K562 (cell line): ENCODE results near the gene LSM4. TPM values are rescaled to one million over a fixed set of nuclear protein-coding genes. Genes with fewer than 3 reads are reported as not detected.
A peak's percentile ranks its signal among the peaks of the same experiment; 100 is the strongest.

Experiments
- ATAC-seq: fragments of 200-7000 bp; cut with Tn5 transposase; 3 replicates; pipeline ENCODE4 v1.9.1; 2020; ENCODE audit warnings: moderate library complexity
- BruUV-seq: library from RNA; stranded (reverse); fragments of 400-500 nt; replicated peaks from 2 replicates; lab custom pipeline; 2021; lab: Mats Ljungman, UMichigan
- CTCF ChIA-PET: fragments of 300-600 bp; formaldehyde crosslinking; extraction: SDS; loops from one replicate; lab custom pipeline; 2021; ENCODE audit warnings: low intra/inter-chr PET ratio; lab: Yijun Ruan, JAX
- POLR2A ChIA-PET: fragments of 300-600, 350-650 bp; sonication (Branson Sonifier 250); formaldehyde crosslinking; extraction: SDS; loops from one replicate; lab custom pipeline; 2021; ENCODE audit warnings: antibody characterized with exemption, inconsistent platforms; lab: Yijun Ruan, JAX
- DNase-seq, 4 experiments: peaks; one replicate each; pipeline versions ENCODE4 v3.0.0 to v3.0.0-alpha.2; 2011 to 2018; ENCODE audit warnings: low spot score in 3 of 4, mixed read lengths in 3 of 4; ENCODE audit errors: extremely low read depth in 1 of 4
- FAIRE-seq: peaks from 2 replicates; lab custom pipeline; 2011; peaks lifted over from hg19 to GRCh38; lab: Jason Lieb, UNC
- H2AFZ ChIP-seq: 2 replicates; pipeline ENCODE4 v1.6.0; 2011; ENCODE audit warnings: low read depth, low read length, control low read depth, inconsistent platforms
- H3K27ac ChIP-seq: fragments of 200-600 bp; 3 replicates; pipeline ENCODE4 v1.8.0; 2011; ENCODE audit warnings: low read depth, mild to moderate bottlenecking, control low read depth, inconsistent platforms, low read length, moderate library complexity, mixed read lengths; ENCODE audit errors: extremely low read depth
- H3K27me3 ChIP-seq, 2 experiments: fragments of 300-600 bp in 1 of 2; 2 replicates in 1 of 2; 3 replicates in 1 of 2; pipeline versions ENCODE4 v1.6.0 to v1.8.0; 2011; ENCODE audit warnings: inconsistent platforms in 2 of 2, low read length in 2 of 2, mild to moderate bottlenecking in 1 of 2, mixed read lengths in 1 of 2, moderate library complexity in 1 of 2; ENCODE audit not compliant: control insufficient read depth in 2 of 2, insufficient read depth in 2 of 2
- H3K36me3 ChIP-seq: fragments of 300-600 bp; 3 replicates; pipeline ENCODE4 v1.8.0; 2011; ENCODE audit warnings: mild to moderate bottlenecking, low read length, inconsistent platforms; ENCODE audit not compliant: control insufficient read depth, insufficient read depth
- H3K4me1 ChIP-seq, 2 experiments: fragments of 200-600 bp in 1 of 2; replicated peaks in 1 of 2; 2 replicates in 1 of 2; 3 replicates in 1 of 2; pipeline versions ENCODE4 v1.5.1 to v1.8.0; 2011; ENCODE audit warnings: inconsistent platforms in 2 of 2, low read length in 2 of 2, mild to moderate bottlenecking in 1 of 2, mixed read lengths in 1 of 2, moderate library complexity in 1 of 2; ENCODE audit not compliant: control insufficient read depth in 2 of 2, insufficient read depth in 2 of 2
- H3K4me2 ChIP-seq: 2 replicates; pipeline ENCODE4 v1.6.1; 2011; ENCODE audit warnings: low read length, control low read depth, inconsistent platforms, mixed read lengths; ENCODE audit not compliant: insufficient read depth
- H3K4me3 ChIP-seq: fragments of 200-600 bp; sonication (generic), shearing (Covaris generic); 2 replicates; pipeline ENCODE4 v1.5.1; 2016; ENCODE audit warnings: control low read depth, inconsistent platforms
- H3K79me2 ChIP-seq: fragments of 200-600 bp; 3 replicates; pipeline ENCODE4 v1.8.0; 2011; ENCODE audit warnings: low read length, inconsistent platforms; ENCODE audit not compliant: control insufficient read depth, insufficient read depth
- H3K9ac ChIP-seq, 2 experiments: 2 replicates each; pipeline versions ENCODE4 v1.6.0 to v1.6.1; 2011; ENCODE audit warnings: low read depth in 2 of 2, low read length in 2 of 2, control low read depth in 1 of 2, inconsistent platforms in 1 of 2, mild to moderate bottlenecking in 1 of 2, mixed read lengths in 1 of 2; ENCODE audit not compliant: insufficient read depth in 1 of 2
- H3K9me1 ChIP-seq: one replicate; pipeline ENCODE4 v1.6.0; 2011; ENCODE audit warnings: inconsistent platforms, mild to moderate bottlenecking, low read length, moderate library complexity; ENCODE audit not compliant: control insufficient read depth, insufficient read depth
- H3K9me3 ChIP-seq: replicated peaks from 2 replicates; pipeline ENCODE4 v1.5.1; 2011; ENCODE audit warnings: low read depth, low read length, inconsistent platforms; ENCODE audit not compliant: control insufficient read depth, insufficient read depth
- H4K20me1 ChIP-seq: replicated peaks from 2 replicates; pipeline ENCODE4 v1.6.1; 2011; ENCODE audit warnings: low read length, inconsistent platforms, mixed read lengths; ENCODE audit not compliant: control insufficient read depth, insufficient read depth
- BHLHE40 ChIP-seq: IDR thresholded peaks from 2 replicates; pipeline ENCODE4 v1.6.1; 2011; ENCODE audit warnings: low read length, improper control_type of control experiment
- EGR1 ChIP-seq: fragments of 450-650 bp; conservative IDR thresholded peaks from 2 replicates; pipeline ENCODE4 v1.6.1; 2017; ENCODE audit warnings: mild to moderate bottlenecking
- NCOA1 ChIP-seq: fragments of 450-650 bp; IDR thresholded peaks from 2 replicates; pipeline ENCODE4 v1.6.1; 2016; ENCODE audit warnings: low read depth
- SIN3B ChIP-seq: fragments of 450-650 bp; IDR thresholded peaks from 2 replicates; pipeline ENCODE4 v1.6.1; 2017; ENCODE audit warnings: low read depth, mild to moderate bottlenecking, moderate library complexity
- TEAD1 ChIP-seq, 2 experiments: fragments of 450-650 bp in 1 of 2; sonication (generic) in 1 of 2; formaldehyde crosslinking; IDR thresholded peaks; 2 replicates each; pipeline versions ENCODE4 v1.4.0 to v1.8.0; 2020 to 2022; ENCODE audit warnings: mild to moderate bottlenecking in 2 of 2, missing genetic modification reagents in 1 of 2
- ZNF408 ChIP-seq: fragments of 250-450 bp; sonication (Bioruptor Pico); IDR thresholded peaks from 2 replicates; pipeline ENCODE4 v1.4.0; 2020; ENCODE audit warnings: low read depth, mild to moderate bottlenecking, moderate library complexity
- WGBS: fragments of 100-300 bp; shearing (Covaris generic); methylation state at CpG from one replicate; pipeline ENCODE4 v1.1.6; 2016; ENCODE audit warnings: low coverage, mixed read lengths; ENCODE audit not compliant: insufficient coverage; ENCODE audit errors: missing lambda C conversion rate; 5-methylcytosine and 5-hydroxymethylcytosine counted together
- in situ Hi-C: fragments of 300-500 bp; cut with MboI; formaldehyde crosslinking; loops from 4 replicates; pipeline ENCODE4 v1.15.0; 2018; ENCODE audit warnings: inconsistent platforms, mixed read lengths
- intact Hi-C: fragments of 100-400 bp; cut with micrococcal nuclease; formaldehyde crosslinking; loops from 2 replicates; pipeline ENCODE4 v1.14.2; 2022
- polyA plus RNA-seq, 8 experiments: library from polyadenylated mRNA; depleted of rRNA in 4 of 8; stranded (reverse) in 5 of 8; unstranded in 3 of 8; fragments of >200 nt; fragmentation: Nextera tagmentation in 2 of 8; fragmentation: Illumina TruSeq in 1 of 8; extraction: Ambion mirVana in 2 of 8; extraction: Trizol in 1 of 8; gene quantifications; 2 replicates each; pipeline versions ENCODE4 v1.2.1 to v1.2.3, GENCODE V29; 2011 to 2014; ENCODE audit warnings: inconsistent platforms in 1 of 8, missing spikeins in 1 of 8
- total RNA-seq, 7 experiments: library from RNA; depleted of rRNA in 6 of 7; stranded (reverse); fragments of >200 nt in 6 of 7; fragmentation: Illumina TruSeq in 2 of 7; extraction: Trizol in 2 of 7; gene quantifications; 2 replicates each; pipeline versions ENCODE4 v1.2.1 to v1.2.3, GENCODE V29; 2011 to 2021; ENCODE audit warnings: low replicate concordance in 1 of 7
- TF ChIP-seq, protein P1 (sequence below): sonication (generic); formaldehyde crosslinking; IDR thresholded peaks from 2 replicates; pipeline ENCODE4 v1.8.1; 2022; ENCODE audit warnings: missing genetic modification reagents
- TF ChIP-seq, protein P2 (sequence below): fragments of 250-450 bp; sonication (Bioruptor Pico); IDR thresholded peaks from 2 replicates; pipeline ENCODE4 v1.4.0; 2020; ENCODE audit warnings: mild to moderate bottlenecking, moderate library complexity
- TF ChIP-seq, protein P3 (sequence below): fragments of 450-650 bp; IDR thresholded peaks from 2 replicates; pipeline ENCODE4 v1.6.1; 2017; ENCODE audit warnings: antibody characterized with exemption, mild to moderate bottlenecking

LSM4 gene
- total and polyA plus RNA-seq, 9 of the 15 experiments (the other 6 are each of a cell fraction or from before 2014, with no cell fraction given), result 11.9 to 763 (median 202) TPM

DNA sequence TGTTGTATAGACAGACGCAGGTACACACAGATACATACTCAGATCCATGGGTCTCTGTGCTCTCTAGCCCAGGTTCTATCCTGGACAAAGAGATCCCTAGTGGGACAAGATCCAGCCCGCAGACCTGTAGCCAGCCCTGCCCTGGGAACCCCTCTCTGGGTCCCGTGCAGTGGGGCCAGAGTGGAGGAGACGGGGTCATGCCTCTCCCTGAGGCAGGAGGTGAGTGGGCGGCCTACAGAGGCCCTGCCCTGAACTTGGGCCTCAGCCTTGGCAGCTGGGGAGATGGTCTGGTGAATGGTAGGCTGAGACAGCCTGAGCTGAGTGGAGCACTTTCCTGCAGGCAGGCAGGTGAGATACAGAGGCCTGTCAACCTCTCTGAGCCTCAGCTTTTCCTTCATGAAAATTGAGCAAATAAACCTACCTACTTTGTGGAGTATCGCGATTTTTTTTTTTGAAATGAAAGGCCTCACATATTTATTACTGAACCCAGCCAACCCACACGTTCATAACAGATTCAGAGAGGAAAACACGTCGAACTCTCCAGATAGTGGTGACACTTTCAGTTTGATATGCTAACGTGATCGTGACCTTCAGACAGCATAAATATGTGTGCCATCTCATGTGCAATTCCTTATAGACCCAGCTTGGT, 38.0 kb downstream of the LSM4 start:
- no peak for FAIRE-seq
- 57% methylated on average over 11 of the region's 12 CpGs for WGBS
- Histone ChIP-seq H3K36me3 (peaks cover 3% of the 10 kb centered on the region; the same call in 1 of the 3 replicates), H3K79me2 (peaks cover 23% of the 10 kb centered on the region), H3K9me3 (no peaks in the 10 kb centered on the region), H3K9me1 (no peaks in the 10 kb centered on the region), H3K4me2 (no peak overlapping the region), H4K20me1 (peaks cover 8% of the 10 kb centered on the region), H3K27ac (peak overlapping the region; percentile 2; the same call in 1 of the 3 replicates), H3K27me3 (no peaks in the 10 kb centered on the region), H3K4me3 (no peak overlapping the region), H3K9ac (peak overlapping the region; percentile 7 to 91; a peak in 3 of 4 replicates), H2AFZ (peak overlapping the region; percentile 9), H3K4me1 (peaks cover 11 to 45% of the 10 kb centered on the region in 2 experiments)
- BruUV-seq, result no TSS peak
- intact Hi-C loops, result no loop called here
- in situ Hi-C loops, result no loop called here
- no peak for DNase-seq
- TF ChIP-seq NCOA1 (no peak), BHLHE40 (no peak), TEAD1 (CRISPR knock-in tag; IDR thresholded peaks at IDR 0.05) (no peak), ZNF408 (CRISPR knock-in tag) (no peak), EGR1 (peak; percentile 75), SIN3B (no peak)
- TF ChIP-seq, protein P1, sequence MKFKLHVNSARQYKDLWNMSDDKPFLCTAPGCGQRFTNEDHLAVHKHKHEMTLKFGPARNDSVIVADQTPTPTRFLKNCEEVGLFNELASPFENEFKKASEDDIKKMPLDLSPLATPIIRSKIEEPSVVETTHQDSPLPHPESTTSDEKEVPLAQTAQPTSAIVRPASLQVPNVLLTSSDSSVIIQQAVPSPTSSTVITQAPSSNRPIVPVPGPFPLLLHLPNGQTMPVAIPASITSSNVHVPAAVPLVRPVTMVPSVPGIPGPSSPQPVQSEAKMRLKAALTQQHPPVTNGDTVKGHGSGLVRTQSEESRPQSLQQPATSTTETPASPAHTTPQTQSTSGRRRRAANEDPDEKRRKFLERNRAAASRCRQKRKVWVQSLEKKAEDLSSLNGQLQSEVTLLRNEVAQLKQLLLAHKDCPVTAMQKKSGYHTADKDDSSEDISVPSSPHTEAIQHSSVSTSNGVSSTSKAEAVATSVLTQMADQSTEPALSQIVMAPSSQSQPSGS (CRISPR knock-in tag), result no peak
- TF ChIP-seq, protein P2, sequence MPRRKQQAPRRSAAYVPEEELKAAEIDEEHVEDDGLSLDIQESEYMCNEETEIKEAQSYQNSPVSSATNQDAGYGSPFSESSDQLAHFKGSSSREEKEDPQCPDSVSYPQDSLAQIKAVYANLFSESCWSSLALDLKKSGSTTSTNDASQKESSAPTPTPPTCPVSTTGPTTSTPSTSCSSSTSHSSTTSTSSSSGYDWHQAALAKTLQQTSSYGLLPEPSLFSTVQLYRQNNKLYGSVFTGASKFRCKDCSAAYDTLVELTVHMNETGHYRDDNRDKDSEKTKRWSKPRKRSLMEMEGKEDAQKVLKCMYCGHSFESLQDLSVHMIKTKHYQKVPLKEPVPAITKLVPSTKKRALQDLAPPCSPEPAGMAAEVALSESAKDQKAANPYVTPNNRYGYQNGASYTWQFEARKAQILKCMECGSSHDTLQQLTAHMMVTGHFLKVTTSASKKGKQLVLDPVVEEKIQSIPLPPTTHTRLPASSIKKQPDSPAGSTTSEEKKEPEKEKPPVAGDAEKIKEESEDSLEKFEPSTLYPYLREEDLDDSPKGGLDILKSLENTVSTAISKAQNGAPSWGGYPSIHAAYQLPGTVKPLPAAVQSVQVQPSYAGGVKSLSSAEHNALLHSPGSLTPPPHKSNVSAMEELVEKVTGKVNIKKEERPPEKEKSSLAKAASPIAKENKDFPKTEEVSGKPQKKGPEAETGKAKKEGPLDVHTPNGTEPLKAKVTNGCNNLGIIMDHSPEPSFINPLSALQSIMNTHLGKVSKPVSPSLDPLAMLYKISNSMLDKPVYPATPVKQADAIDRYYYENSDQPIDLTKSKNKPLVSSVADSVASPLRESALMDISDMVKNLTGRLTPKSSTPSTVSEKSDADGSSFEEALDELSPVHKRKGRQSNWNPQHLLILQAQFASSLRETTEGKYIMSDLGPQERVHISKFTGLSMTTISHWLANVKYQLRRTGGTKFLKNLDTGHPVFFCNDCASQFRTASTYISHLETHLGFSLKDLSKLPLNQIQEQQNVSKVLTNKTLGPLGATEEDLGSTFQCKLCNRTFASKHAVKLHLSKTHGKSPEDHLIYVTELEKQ (CRISPR knock-in tag), result no peak
- TF ChIP-seq, protein P3, sequence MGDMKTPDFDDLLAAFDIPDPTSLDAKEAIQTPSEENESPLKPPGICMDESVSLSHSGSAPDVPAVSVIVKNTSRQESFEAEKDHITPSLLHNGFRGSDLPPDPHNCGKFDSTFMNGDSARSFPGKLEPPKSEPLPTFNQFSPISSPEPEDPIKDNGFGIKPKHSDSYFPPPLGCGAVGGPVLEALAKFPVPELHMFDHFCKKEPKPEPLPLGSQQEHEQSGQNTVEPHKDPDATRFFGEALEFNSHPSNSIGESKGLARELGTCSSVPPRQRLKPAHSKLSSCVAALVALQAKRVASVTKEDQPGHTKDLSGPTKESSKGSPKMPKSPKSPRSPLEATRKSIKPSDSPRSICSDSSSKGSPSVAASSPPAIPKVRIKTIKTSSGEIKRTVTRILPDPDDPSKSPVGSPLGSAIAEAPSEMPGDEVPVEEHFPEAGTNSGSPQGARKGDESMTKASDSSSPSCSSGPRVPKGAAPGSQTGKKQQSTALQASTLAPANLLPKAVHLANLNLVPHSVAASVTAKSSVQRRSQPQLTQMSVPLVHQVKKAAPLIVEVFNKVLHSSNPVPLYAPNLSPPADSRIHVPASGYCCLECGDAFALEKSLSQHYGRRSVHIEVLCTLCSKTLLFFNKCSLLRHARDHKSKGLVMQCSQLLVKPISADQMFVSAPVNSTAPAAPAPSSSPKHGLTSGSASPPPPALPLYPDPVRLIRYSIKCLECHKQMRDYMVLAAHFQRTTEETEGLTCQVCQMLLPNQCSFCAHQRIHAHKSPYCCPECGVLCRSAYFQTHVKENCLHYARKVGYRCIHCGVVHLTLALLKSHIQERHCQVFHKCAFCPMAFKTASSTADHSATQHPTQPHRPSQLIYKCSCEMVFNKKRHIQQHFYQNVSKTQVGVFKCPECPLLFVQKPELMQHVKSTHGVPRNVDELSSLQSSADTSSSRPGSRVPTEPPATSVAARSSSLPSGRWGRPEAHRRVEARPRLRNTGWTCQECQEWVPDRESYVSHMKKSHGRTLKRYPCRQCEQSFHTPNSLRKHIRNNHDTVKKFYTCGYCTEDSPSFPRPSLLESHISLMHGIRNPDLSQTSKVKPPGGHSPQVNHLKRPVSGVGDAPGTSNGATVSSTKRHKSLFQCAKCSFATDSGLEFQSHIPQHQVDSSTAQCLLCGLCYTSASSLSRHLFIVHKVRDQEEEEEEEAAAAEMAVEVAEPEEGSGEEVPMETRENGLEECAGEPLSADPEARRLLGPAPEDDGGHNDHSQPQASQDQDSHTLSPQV, result 0 out of 2 replicates have a peak, but pooled peaks have one; percentile 19
- ATAC-seq, result no peak
- POLR2A ChIA-PET, result interaction anchor here (0.6 to 2.4 kb wide), 3 partner anchors 101 to 123 kb away, joined by 3 to 6 read pairs (median 6); partner anchors contain the start of gene GDF15
- CTCF ChIA-PET, result no interaction called here
